Measurements from ENCODE around the gene KRTAP12-4.

DNA sequence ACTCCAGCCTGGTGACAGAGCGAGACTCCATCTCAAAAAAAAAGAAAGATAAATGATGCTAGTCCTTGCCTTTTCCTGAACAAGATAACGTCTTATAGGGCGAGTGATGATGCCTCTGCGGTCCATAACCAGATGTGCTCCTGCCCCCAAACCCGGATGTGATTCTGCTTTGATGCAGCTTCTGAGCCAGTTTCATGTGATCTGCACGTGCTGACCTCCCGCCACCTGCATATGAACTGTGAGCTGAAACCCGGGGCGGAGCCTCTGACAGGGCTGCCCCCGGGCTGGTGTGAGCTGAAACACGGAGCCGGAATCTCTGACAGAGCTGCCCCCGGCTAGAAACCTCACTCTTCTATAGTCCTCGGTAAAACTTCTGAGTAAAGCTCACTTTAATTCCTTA lies 1.3 kb downstream of the KRTAP12-4 start:
- TF ChIP-seq, protein P1, sequence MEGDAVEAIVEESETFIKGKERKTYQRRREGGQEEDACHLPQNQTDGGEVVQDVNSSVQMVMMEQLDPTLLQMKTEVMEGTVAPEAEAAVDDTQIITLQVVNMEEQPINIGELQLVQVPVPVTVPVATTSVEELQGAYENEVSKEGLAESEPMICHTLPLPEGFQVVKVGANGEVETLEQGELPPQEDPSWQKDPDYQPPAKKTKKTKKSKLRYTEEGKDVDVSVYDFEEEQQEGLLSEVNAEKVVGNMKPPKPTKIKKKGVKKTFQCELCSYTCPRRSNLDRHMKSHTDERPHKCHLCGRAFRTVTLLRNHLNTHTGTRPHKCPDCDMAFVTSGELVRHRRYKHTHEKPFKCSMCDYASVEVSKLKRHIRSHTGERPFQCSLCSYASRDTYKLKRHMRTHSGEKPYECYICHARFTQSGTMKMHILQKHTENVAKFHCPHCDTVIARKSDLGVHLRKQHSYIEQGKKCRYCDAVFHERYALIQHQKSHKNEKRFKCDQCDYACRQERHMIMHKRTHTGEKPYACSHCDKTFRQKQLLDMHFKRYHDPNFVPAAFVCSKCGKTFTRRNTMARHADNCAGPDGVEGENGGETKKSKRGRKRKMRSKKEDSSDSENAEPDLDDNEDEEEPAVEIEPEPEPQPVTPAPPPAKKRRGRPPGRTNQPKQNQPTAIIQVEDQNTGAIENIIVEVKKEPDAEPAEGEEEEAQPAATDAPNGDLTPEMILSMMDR (IDR thresholded peaks at IDR 0.05) = no peak
- no peak for TF ChIP-seq POLR2A (IDR thresholded peaks at IDR 0.05)
